Pons (tissue), 1 donor: ENCODE data around the gene DPP4.

Experiments
- DNase-seq: peaks from one replicate; pipeline ENCODE4 v3.0.0-alpha.2; 2016; ENCODE audit warnings: low spot score

Gene DPP4

GRCh38 chr2:162085090-162085891, 11.3 kb upstream of the DPP4 start:
- DNase-seq: no peak

- no peak for DNase-seq
Observed at GRCh38 chr2:162084536-162084935, 10.5 kb upstream of the DPP4 start.

DNA sequence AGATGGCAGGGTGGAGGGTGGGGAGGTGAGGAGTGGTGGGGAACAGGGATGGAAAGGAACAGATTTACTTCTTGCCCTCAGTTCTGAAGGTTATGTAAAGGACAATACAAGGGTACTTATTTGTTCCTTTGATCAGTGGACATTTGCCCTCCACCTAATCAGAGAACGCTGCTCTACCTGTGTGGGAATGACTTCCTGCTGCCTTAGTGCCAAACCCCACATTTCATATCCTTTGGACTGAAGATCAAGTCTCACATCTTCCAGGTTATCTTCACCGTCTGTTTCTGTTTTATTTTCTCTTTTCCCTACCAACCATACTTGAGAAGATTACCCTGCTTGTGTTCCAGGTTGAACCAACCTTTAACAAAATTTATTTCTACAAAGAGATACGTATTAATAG, 8.7 kb upstream of the DPP4 start:
- DNase-seq: no peak

DNA sequence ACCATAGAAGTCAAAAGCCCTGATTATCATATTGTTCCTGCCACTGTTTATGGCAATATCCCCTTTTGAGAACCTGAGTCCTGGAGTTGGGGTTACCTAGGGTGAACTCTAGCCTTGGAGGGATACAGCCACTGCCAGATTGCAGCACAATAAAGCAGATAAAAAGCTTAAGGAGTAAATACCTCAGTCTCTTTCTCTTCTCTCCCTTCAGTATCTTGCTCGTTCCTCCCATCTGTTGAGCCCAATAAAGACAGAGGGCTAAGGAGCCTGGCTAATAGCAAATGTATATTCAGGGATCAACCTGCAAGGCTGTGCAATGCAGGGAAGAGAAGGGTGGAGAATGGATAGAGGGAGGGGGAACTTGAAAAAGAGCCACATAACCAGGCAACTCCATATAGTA, 8.0 kb upstream of the DPP4 start:
- DNase-seq: no peak

GRCh38 chr2:162079514-162079913, 5.5 kb upstream of the DPP4 start:
- no peak for DNase-seq

- no peak for DNase-seq
Observed at GRCh38 chr2:162075689-162076132, 1.7 kb upstream of the DPP4 start.

DNA sequence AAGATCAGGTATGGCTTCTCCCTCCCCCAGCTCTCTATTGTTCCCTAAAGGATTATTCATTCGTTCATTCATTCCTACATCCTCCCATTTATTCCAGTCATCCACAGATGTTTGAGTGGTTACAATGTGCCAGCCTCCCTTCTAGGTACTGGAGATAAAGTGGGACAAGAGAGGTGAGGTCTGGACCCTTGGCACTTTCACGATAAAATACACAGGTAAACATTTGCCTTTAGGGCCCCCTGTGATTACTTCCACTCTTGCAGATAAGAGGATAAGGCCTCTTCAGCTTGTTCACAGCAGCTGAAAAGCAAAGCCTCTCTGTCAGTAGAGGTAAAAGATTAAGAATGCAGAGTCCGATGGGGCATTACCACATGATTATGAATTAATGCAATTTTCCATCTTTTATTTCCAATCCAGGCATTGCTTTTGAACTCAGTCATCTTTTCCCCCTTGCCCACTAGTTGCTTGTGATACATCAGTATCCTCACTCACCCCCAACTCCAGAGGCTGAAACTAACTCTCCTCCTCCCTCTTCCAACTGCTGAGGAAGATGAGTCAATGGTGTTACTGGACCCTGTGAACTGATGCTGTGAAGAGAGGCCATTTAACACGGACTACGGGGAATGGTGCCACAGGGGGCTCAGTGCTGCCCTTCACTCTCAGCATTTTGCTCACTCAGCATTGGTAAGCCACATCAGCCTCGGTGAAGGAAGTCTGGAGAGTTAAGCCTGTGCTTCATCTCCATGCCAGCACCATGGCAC, 1.1 kb upstream of the DPP4 start:
- DNase-seq: no peak

DNA sequence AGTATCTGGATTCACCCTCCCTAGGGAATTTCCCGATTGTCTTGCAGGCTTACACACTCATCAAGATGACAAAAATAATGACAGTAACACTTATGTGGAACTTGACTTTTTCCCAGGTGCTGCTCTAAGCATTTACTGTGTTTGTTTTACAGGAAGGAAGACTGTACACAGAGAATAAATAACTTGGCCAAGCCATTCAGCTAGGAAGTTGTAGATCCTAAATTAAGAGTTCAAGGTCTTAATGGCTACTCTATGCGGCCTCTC, 549 bp upstream of the DPP4 start:
- DNase-seq: no peak

DNA sequence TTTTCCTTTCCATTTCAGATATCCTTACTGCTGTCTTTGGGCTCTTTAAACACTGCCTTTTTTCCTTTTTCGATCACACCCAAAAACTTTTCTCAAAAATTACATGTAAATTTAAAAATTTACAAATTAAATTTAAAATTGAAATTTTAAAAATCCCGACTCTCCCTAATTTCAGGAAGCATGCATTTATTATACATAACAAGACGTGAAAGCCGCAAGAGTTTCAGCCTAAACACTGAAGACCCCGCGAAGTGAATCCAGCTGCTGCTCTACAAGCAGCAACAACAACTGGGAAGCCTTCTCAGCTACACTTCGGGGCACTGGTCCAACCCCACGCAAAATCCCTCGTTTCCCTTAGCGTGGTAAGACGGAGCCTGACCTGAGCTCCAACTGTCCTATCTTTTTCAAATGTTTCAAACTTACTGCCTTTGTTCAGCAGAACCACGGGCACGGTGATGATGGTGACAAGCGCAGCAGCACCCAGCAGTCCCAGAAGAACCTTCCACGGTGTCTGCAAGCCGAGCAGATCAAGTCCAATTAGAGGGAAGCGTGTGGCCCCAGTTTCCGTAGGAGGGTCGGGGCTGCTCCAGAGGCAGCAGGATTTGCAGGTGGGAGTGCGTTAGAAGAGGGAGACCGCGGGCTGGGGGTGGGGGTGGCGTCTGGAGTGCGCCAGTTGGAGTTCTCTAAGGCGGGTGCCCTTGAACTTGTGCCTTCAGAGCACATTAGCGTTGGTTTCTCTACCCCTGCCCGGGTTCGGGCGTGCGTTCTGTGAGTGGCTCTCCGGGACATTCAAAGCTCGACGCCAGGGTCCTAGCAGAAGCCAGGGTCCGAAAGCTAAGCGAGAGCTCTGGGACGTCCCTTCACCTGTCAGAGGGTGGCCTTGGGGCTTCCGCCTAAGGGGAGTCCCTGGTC, 783 bp downstream of the DPP4 start:
- DNase-seq: no peak

- no peak for DNase-seq
Observed at GRCh38 chr2:162072181-162072702, 1.8 kb downstream of the DPP4 start.

DNA sequence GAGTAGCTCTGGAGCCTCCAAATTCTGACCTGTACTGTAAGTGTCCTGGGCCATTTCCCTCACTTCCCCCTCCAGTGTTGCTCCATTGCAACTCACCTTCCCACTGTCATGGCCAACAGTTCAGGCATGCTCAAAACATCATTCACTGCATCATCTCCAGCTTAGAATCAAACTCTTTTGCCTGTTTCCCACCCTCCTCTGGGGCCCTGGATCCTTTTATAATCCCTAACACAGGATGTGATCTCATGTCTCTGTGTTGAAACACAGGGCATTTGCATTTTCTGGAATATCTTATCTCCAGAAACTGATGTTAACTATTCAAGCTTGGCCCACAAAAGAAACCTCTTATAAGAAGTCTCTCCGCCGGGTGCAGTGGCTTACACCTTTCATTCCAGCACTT, 3.0 kb downstream of the DPP4 start:
- no peak for DNase-seq

- DNase-seq: no peak
Observed at GRCh38 chr2:162070228-162070936, 3.6 kb downstream of the DPP4 start.

DNA sequence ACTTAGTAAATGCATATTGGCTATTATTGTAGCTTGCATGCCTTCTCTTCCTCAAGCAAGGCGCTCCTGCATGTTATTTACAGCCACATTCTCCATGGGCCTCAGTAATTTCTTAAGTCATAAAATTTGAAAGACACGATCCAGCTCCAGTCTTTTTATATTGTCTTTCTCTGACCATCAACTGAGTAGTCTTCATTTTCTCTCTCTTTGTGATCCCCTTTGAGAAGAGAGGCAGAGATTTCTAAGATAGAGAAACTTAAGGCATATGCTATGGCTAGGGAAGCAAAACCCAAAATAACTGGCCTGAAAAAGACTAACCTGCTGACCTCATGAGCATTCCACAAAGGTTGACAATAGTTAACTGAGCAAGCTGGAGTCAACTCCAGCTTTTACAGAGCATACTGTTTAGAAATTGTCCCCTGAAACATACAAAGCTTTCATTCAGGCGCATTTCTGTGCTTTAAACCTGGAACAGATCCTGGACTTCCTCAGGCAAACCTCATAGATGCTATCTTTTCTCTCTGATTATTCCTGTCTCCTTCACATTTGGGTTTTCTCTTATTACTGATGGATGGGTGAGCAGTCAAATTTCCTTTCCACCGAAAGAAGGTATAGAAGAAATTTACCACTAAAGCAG, 4.6 kb downstream of the DPP4 start:
- no peak for DNase-seq

DNA sequence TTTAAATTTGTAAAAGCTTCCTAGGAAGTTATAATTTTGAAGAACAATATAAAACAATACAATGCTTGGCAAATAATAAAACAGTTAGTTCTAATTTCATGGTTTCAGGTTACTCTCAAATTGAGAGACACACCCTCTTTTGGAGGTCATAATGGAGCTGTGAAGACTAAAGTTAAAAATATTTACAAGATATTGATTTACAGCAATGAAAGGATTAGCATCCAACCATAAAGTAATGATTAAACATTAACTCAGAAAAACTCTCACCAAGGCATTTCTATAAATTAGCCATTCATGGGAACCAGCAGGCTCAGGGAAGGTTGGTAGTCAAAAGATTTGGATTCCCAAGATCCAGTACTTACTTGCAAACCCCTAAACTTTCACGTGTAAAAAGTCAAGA, 6.4 kb downstream of the DPP4 start:
- DNase-seq: no peak

DNA sequence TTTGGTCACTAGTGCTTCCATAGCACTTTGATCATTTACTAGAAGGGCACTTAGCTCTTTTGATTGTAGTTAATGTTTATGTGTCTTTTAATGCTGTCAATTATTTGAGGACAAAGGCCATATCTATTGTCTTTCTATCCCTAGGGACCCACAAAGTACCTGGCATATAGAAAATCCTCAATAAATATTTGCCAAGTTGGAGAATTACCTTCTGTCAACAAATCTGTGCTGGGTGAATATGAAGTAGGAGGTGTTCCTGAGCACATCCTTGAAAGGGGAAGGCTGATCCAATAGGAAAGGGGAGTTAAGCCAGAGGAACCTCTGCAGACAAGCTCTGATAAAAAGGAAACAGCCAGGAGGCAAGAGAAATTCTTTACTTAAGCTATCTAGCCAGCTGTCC, 8.2 kb downstream of the DPP4 start:
- DNase-seq: no peak

DNA sequence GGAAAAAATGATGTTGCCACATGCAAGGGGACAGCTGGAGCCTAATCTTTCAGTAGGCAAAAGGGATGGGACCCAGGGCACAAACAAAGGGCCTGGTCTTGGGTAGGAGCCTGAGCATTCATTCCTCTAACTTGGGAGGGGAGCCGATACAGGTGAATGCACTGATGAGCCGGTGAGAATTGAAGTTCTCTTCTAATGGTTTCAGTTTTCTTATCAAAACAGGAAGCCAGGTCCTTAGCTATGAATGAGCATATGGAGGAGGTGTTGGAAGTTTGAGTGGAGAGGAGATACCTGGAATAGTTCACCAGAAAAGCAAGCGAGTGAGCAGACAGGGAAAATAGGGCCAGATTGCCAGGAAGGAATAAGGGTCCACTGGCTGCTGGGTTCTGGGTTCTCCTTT, 10.1 kb downstream of the DPP4 start:
- DNase-seq: no peak

DNA sequence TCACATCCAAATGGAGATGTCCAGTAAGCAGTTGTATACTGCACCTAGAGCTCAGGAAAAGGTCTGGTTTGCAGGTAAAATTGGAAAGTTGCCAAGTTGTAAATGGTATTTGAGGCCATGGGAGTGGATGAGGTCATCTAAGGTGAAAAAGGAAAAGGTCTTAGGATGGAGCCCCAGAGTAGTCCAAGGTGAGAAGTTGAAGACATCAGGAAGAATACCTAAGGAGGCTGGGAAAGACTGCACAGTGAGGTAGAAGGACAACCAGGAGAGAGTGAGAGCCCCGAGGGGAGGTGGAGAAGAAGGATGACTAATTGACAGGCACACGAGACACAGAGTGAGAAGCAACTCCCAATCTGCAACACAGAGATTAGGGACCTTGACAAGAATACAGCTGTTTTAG, 10.7 kb downstream of the DPP4 start:
- no peak for DNase-seq

DNA sequence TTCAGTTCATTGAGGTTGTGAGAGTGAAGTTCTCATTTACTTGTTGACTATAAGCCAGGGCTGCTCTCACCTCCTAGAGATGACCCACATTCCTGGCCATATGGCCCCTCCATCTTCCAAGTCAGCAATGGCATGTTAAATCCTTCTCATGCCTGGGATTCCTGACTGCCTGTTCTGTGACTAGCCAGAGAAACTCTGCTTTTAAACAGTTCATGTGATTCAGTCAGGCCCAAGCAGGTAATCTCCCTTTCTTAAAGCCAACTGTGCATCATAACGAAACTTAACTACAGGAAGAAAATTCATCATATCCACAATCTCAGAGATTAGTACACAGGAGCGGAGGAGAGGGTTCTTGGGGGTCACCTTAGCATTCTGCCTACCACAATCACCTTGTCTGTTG, 11.5 kb downstream of the DPP4 start:
- no peak for DNase-seq

DNA sequence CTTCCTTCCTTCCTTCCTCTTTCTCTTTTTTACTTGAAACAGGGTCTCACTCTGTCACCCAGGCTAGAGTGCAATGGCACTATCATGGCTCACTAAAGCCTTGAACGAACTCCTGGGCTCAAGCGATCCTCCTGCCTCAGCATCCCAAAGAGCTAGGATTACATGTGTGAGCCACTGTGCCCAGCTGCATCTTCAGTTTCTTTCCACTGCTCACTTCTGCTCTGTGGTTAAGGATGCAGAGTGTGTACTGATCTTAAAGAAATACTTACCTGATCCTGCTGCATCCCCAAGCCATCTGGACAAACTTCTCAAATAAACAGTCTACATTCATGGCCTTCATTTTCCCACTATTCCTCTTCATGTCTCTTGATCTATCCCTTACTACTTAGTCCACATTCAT, 13.0 kb downstream of the DPP4 start:
- DNase-seq: no peak

GRCh38 chr2:162060532-162060931, 13.5 kb downstream of the DPP4 start:
- no peak for DNase-seq

DNA sequence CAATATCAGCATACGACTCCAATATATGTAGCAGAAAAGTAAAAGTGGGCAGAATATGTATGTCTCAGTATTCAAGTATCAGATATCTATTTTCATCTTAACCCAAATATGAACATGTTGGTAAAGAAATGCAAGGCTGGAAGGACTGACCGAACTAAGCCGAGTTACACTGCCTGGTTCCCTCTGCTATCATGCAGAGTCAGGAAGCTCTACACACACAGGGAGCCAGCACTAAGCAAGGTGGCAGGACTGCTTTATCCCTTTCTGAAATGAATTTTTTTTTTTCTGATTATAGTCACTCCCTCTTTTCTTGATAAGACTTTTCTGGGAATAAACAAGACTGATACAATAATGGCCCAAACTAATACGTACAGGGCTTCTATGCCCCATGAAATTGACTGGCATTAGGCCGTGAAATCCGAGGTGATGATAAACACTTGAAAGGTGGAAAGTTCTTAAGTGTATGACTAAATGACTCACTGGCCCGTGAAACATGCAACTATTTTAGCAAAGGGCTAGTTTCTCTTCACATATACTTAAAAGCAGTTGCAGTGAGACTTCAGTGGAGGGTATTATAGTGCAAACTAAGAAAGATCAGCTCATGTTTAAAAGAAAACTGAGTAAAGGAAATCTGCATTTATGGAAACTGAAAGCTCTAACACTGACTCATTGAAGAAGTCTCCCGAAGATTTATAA, 14.9 kb downstream of the DPP4 start:
- no peak for DNase-seq
